ENCODE data around the gene VPS39.
A peak's percentile ranks its signal among the peaks of the same experiment; 100 is the strongest.

Gene VPS39

GRCh38 chr15:42135351-42135750 is 72.8 kb downstream of the VPS39 start:
- in situ Hi-C loops (cut with MboI; ENCODE audit: low sequenced_read_pairs, unreplicated experiment): loop anchor here (10.0 kb wide), 1 partner anchor 141 kb away; no protein-coding TSS in a partner anchor
- no peak for TF ChIP-seq CTCF (IDR thresholded peaks at IDR 0.05; ENCODE audit: borderline replicate concordance, control extremely low read depth, extremely low read depth, insufficient read depth, missing control alignments)
- DNase-seq (ENCODE audit: low spot score): no peak

- DNase-seq (ENCODE audit: low spot score): no peak
Observed at GRCh38 chr15:42134617-42135245, 73.4 kb downstream of the VPS39 start.

GRCh38 chr15:42133886-42134502 is 74.1 kb downstream of the VPS39 start:
- in situ Hi-C loops (cut with MboI; ENCODE audit: low sequenced_read_pairs, unreplicated experiment): loop anchor here (10.0 kb wide), 1 partner anchor 139 kb away; no protein-coding TSS in a partner anchor
- peak; percentile 63 for TF ChIP-seq CTCF (IDR thresholded peaks at IDR 0.05; ENCODE audit: borderline replicate concordance, control extremely low read depth, extremely low read depth, insufficient read depth, missing control alignments)
- peak; percentile 72 for DNase-seq (ENCODE audit: low spot score)

More at GRCh38 chr15:42134617-42135245, 73.4 kb downstream of the VPS39 start:
- in situ Hi-C loops (cut with MboI; ENCODE audit: low sequenced_read_pairs, unreplicated experiment): loop anchor here (10.0 kb wide), 1 partner anchor 140 kb away; no protein-coding TSS in a partner anchor
- TF ChIP-seq CTCF (IDR thresholded peaks at IDR 0.05; ENCODE audit: borderline replicate concordance, control extremely low read depth, extremely low read depth, insufficient read depth, missing control alignments): no peak

GRCh38 chr15:42133356-42133755 is 74.7 kb downstream of the VPS39 start:
- no peak for DNase-seq (ENCODE audit: low spot score)
- TF ChIP-seq CTCF (IDR thresholded peaks at IDR 0.05; ENCODE audit: borderline replicate concordance, control extremely low read depth, extremely low read depth, insufficient read depth, missing control alignments): no peak
- in situ Hi-C loops (cut with MboI; ENCODE audit: low sequenced_read_pairs, unreplicated experiment): loop anchor here (10.0 kb wide), 1 partner anchor 139 kb away; no protein-coding TSS in a partner anchor

GRCh38 chr15:42131826-42132806 is 76.0 kb downstream of the VPS39 start:
- no peak for TF ChIP-seq CTCF (IDR thresholded peaks at IDR 0.05; ENCODE audit: borderline replicate concordance, control extremely low read depth, extremely low read depth, insufficient read depth, missing control alignments)
- no peak for DNase-seq (ENCODE audit: low spot score)
- in situ Hi-C loops (cut with MboI; ENCODE audit: low sequenced_read_pairs, unreplicated experiment): loop anchor here (10.0 kb wide), 1 partner anchor 137 kb away; no protein-coding TSS in a partner anchor

GRCh38 chr15:42131006-42131405 is 77.1 kb downstream of the VPS39 start:
- no peak for DNase-seq (ENCODE audit: low spot score)
- no peak for TF ChIP-seq CTCF (IDR thresholded peaks at IDR 0.05; ENCODE audit: borderline replicate concordance, control extremely low read depth, extremely low read depth, insufficient read depth, missing control alignments)
- in situ Hi-C loops (cut with MboI; ENCODE audit: low sequenced_read_pairs, unreplicated experiment): loop anchor here (10.0 kb wide), 1 partner anchor 136 kb away; no protein-coding TSS in a partner anchor
